ENCODE data around the gene BCL2. TPM values are rescaled to one million over a fixed set of nuclear protein-coding genes. Genes with fewer than 3 reads are reported as not detected.

Gene BCL2
- 0.47 and 0.86 TPM in 2 replicates for total RNA-seq

DNA sequence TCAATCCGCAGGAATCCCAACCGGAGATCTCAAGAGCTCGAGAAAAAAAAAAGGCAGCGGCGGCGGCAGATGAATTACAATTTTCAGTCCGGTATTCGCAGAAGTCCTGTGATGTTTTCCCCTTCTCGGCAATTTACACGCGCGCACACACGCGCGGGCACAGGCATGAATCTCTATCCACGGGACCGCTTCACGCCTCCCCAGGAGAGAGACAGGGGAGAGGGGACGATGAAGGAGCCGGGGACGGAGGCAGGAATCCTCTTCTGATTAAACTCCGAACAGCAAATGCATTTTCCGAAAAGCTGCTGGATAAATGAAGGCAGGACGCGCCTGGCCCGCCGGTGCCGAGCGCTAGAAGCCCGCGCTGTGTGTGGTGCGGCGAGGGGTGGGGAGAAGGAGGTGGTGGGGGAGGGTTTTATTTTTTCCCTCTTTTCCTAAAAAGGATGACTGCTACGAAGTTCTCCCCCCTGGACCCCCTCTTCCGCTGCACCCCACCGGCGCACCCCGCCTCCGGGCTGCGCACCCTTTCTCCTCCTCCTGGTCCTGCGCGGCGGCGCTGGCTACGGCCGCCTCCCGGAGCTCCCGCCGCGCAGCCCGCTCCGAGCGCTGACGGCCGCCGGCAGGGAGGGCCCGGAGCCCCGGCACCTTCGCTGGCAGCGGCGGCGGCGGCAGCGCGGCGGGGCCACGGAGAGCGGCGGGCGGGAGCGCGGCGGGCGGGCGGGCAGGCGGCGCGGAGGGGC, at the start of gene BCL2:
BCL2 (minus strand) TSS at position 387 of the 740 bp plus-strand sequence.

DNA sequence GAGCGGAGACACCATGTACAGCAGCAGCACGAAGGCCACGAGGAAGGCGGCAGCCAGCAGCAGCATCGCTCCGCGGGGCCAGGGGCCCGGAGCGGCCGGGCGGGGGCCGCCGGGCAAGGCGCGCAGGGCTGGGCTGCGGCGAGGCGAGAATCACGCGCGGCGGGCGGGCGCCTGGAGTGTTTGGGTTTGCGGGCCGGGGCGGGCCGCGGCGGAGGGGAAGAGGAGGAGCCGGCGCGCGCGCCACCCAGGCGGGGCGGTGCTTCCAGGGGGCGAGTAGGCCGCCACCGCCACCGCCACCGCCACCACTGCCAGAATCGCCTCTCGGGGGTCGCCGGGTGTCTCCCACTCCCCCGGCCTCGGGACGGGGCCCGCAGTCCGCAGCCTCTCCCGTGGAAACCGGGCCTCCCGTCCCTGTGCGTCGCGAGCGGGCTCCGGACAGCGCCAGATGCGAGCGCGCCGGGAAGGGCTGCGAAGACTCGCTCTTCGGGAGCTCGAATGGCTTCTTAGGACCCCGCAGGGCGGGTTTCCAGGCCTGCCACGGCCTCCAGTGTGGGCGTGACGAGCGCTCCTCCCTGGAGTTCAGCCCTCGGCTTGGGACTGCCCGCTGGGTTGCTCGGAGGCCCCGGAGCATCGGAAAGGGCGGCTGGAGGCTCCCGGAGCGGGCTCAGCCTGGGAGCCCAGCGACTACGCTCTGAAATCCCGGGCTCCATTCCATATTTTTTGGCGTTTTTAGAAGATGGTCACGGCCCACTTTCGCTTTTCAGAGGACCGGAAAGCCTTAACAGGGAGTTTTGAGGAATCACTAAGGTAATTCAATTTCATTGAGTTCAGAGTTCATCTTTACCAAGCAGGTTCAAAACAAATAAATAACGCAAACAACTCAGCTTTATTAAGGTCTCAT, 47.7 kb upstream of the BCL2 start, which contains the start of gene KDSR:
KDSR (minus strand) TSS at position 154 of the 901 bp plus-strand sequence; CDS start at position 66, 88 bp downstream.

Other genes starting within 250 kb of the BCL2 start
- gene KDSR, start 47.4 kb upstream of the BCL2 start, total RNA-seq, result 24.0 and 31.9 TPM in 2 replicates
- 29.9 and 41.8 TPM in 2 replicates for gene VPS4B, start 102.7 kb upstream of the BCL2 start, total RNA-seq
- 0.16 and 0.34 TPM in 2 replicates for gene SERPINB5, start 157.2 kb upstream of the BCL2 start, total RNA-seq
- not detected in 2 replicates for gene SERPINB12, start 222.6 kb upstream of the BCL2 start, total RNA-seq

All from bronchial smooth muscle cell (primary cell).